Ishikawa (cell line): ENCODE results near the gene GRIK1.

ENCODE experiments used
- CEBPB ChIP-seq: IDR thresholded peaks from 2 replicates; pipeline ENCODE4 v1.6.1; 2012
- CREB1 ChIP-seq: IDR thresholded peaks from 2 replicates; pipeline ENCODE4 v1.6.1; 2012; ENCODE audit warnings: low read depth
- EGR1 ChIP-seq: IDR thresholded peaks from 2 replicates; pipeline ENCODE4 v1.6.1; 2012
- EP300 ChIP-seq: IDR thresholded peaks from 2 replicates; pipeline ENCODE4 v1.6.1; 2012; ENCODE audit warnings: borderline replicate concordance
- FOXM1 ChIP-seq: IDR thresholded peaks from 2 replicates; pipeline ENCODE4 v1.6.1; 2012; ENCODE audit warnings: low read depth, borderline replicate concordance
- MAX ChIP-seq: IDR thresholded peaks from 2 replicates; pipeline ENCODE4 v1.6.1; 2012
- NFIC ChIP-seq: IDR thresholded peaks from 2 replicates; pipeline ENCODE4 v1.6.1; 2012
- RAD21 ChIP-seq: IDR thresholded peaks from 2 replicates; pipeline ENCODE4 v1.6.1; 2012; ENCODE audit warnings: low read depth
- REST ChIP-seq: IDR thresholded peaks from 2 replicates; pipeline ENCODE4 v1.6.1; 2012; ENCODE audit warnings: low read depth, mild to moderate bottlenecking
- TAF1 ChIP-seq: IDR thresholded peaks from 2 replicates; pipeline ENCODE4 v1.6.1; 2012; ENCODE audit warnings: low read depth, mild to moderate bottlenecking
- TCF12 ChIP-seq: IDR thresholded peaks from 2 replicates; pipeline ENCODE4 v1.6.1; 2012; ENCODE audit warnings: low read depth
- TEAD4 ChIP-seq: IDR thresholded peaks from 2 replicates; pipeline ENCODE4 v1.6.1; 2012
- USF1 ChIP-seq: IDR thresholded peaks from 2 replicates; pipeline ENCODE4 v1.6.1; 2012
- YY1 ChIP-seq: IDR thresholded peaks from 2 replicates; pipeline ENCODE4 v1.6.1; 2012; ENCODE audit warnings: low read depth
- ZBTB7A ChIP-seq: IDR thresholded peaks from 2 replicates; pipeline ENCODE4 v1.6.1; 2012; ENCODE audit warnings: low read depth

Gene GRIK1

GRCh38 chr21:29741761-29742160 is 198.0 kb downstream of the GRIK1 start:
- no peak for TF ChIP-seq TCF12
- TF ChIP-seq FOXM1 = no peak
- no peak for TF ChIP-seq NFIC
- TF ChIP-seq MAX = no peak
- TF ChIP-seq EGR1 = no peak
- TF ChIP-seq EP300 = no peak
- TF ChIP-seq CEBPB = no peak
- TF ChIP-seq RAD21 = no peak
- TF ChIP-seq TEAD4 = no peak
- TF ChIP-seq TAF1 = no peak
- no peak for TF ChIP-seq YY1

- TF ChIP-seq TEAD4 (no peak), RAD21 (no peak), TAF1 (no peak), CEBPB (no peak), ZBTB7A (no peak), USF1 (no peak), CREB1 (no peak), YY1 (no peak), NFIC (no peak), REST (no peak), TCF12 (no peak)
Measured at GRCh38 chr21:29739176-29739575, 200.6 kb downstream of the GRIK1 start.

- TF ChIP-seq MAX (no peak), YY1 (no peak), NFIC (no peak), CEBPB (no peak), TEAD4 (no peak), USF1 (no peak), EGR1 (no peak), TCF12 (no peak), RAD21 (no peak), TAF1 (no peak), FOXM1 (no peak), EP300 (no peak), CREB1 (no peak), ZBTB7A (no peak)
Measured at GRCh38 chr21:29738730-29739129, 201.1 kb downstream of the GRIK1 start.

- TF ChIP-seq REST (no peak), YY1 (no peak), CEBPB (no peak), NFIC (no peak), RAD21 (no peak), TEAD4 (no peak), CREB1 (no peak)
Measured at GRCh38 chr21:29737186-29737585, 202.6 kb downstream of the GRIK1 start.

- no peak for TF ChIP-seq TCF12
- TF ChIP-seq NFIC = no peak
- TF ChIP-seq YY1 = no peak
- TF ChIP-seq TAF1 = no peak
- no peak for TF ChIP-seq USF1
- no peak for TF ChIP-seq ZBTB7A
- TF ChIP-seq CREB1 = no peak
- TF ChIP-seq CEBPB = no peak
- TF ChIP-seq FOXM1 = no peak
- no peak for TF ChIP-seq EGR1
- no peak for TF ChIP-seq EP300
- no peak for TF ChIP-seq MAX
- no peak for TF ChIP-seq TEAD4
- no peak for TF ChIP-seq REST
- no peak for TF ChIP-seq RAD21
Measured at GRCh38 chr21:29730281-29730680, 209.5 kb downstream of the GRIK1 start.
